Astrocyte (in vitro differentiated cells and primary cell): ENCODE measurements around the gene RCL1. TPM values are rescaled to one million over a fixed set of nuclear protein-coding genes. Genes with fewer than 3 reads are reported as not detected.

Experiments
- DNase-seq: peaks from one replicate; pipeline ENCODE4 v3.0.0-alpha.2; 2010; ENCODE audit warnings: low read depth
- FAIRE-seq: peaks from 2 replicates; lab custom pipeline; 2011; peaks lifted over from hg19 to GRCh38; lab: Jason Lieb, UNC
- H2AFZ ChIP-seq: 2 replicates; pipeline ENCODE4 v1.6.0; 2012; ENCODE audit warnings: low read depth, low read length, inconsistent platforms
- H3K27ac ChIP-seq: 2 replicates; pipeline ENCODE4 v1.5.1; 2011; ENCODE audit warnings: low read depth, low read length, inconsistent platforms
- H3K27me3 ChIP-seq: 2 replicates; pipeline ENCODE4 v1.6.0; 2011; ENCODE audit warnings: low read length, inconsistent platforms; ENCODE audit not compliant: insufficient read depth
- H3K36me3 ChIP-seq: 2 replicates; pipeline ENCODE4 v1.5.1; 2011; ENCODE audit warnings: low read length, inconsistent platforms; ENCODE audit not compliant: insufficient read depth
- H3K4me1 ChIP-seq: 2 replicates; pipeline ENCODE4 v1.5.1; 2011; ENCODE audit warnings: low read length, inconsistent platforms; ENCODE audit not compliant: insufficient read depth
- H3K4me2 ChIP-seq: 2 replicates; pipeline ENCODE4 v1.6.0; 2012; ENCODE audit warnings: low read length, inconsistent platforms
- H3K4me3 ChIP-seq: 2 replicates; pipeline ENCODE4 v1.5.1; 2011; ENCODE audit warnings: low read depth, mild to moderate bottlenecking, low read length, inconsistent platforms; ENCODE audit not compliant: insufficient read depth
- H3K79me2 ChIP-seq: 2 replicates; pipeline ENCODE4 v1.6.0; 2012; ENCODE audit warnings: mild to moderate bottlenecking, low read length, inconsistent platforms; ENCODE audit not compliant: insufficient read depth
- H3K9ac ChIP-seq: 2 replicates; pipeline ENCODE4 v1.6.0; 2012; ENCODE audit warnings: mild to moderate bottlenecking, low read length, inconsistent platforms
- H3K9me3 ChIP-seq: 2 replicates; pipeline ENCODE4 v1.5.1; 2012; ENCODE audit warnings: low read depth, mild to moderate bottlenecking, low read length, inconsistent platforms; ENCODE audit not compliant: insufficient read depth
- H4K20me1 ChIP-seq: 2 replicates; pipeline ENCODE4 v1.6.0; 2012; ENCODE audit warnings: low read length, inconsistent platforms; ENCODE audit not compliant: insufficient read depth
- H3K27ac Mint-ChIP-seq: one replicate; pipeline ENCODE4 v1.8.0; 2021; ENCODE audit warnings: mild to moderate bottlenecking, mixed read lengths; ENCODE audit not compliant: unreplicated experiment
- H3K27me3 Mint-ChIP-seq: one replicate; pipeline ENCODE4 v1.8.0; 2021; ENCODE audit warnings: low read depth, mixed read lengths; ENCODE audit not compliant: unreplicated experiment
- H3K36me3 Mint-ChIP-seq: one replicate; pipeline ENCODE4 v1.8.0; 2021; ENCODE audit warnings: low read depth, mixed read lengths; ENCODE audit not compliant: unreplicated experiment
- H3K4me1 Mint-ChIP-seq: one replicate; pipeline ENCODE4 v1.8.0; 2021; ENCODE audit warnings: low read depth, mixed read lengths; ENCODE audit not compliant: unreplicated experiment
- H3K4me3 Mint-ChIP-seq: one replicate; pipeline ENCODE4 v1.8.0; 2021; ENCODE audit warnings: mild to moderate bottlenecking, moderate library complexity, mixed read lengths; ENCODE audit not compliant: unreplicated experiment
- H3K9me3 Mint-ChIP-seq: one replicate; pipeline ENCODE4 v1.8.0; 2021; ENCODE audit warnings: mild to moderate bottlenecking, mixed read lengths; ENCODE audit not compliant: unreplicated experiment
- EZH2 ChIP-seq: IDR thresholded peaks from 2 replicates; pipeline ENCODE4 v1.6.1; 2012; ENCODE audit warnings: mild to moderate bottlenecking, low read length, inconsistent platforms; ENCODE audit not compliant: insufficient read depth
- total RNA-seq: library from RNA; stranded (reverse); gene quantifications from 2 replicates; pipeline ENCODE4 v1.2.1, GENCODE V29; 2021
- TF ChIP-seq, protein P1 (sequence below): IDR thresholded peaks from 2 replicates; pipeline ENCODE4 v1.5.1; 2011; ENCODE audit warnings: low read depth, mild to moderate bottlenecking, inconsistent platforms, low read length, moderate library complexity; ENCODE audit not compliant: insufficient read depth

Gene RCL1
- total RNA-seq, 1 donor from 2014 or later, result 22.3 TPM

- Histone ChIP-seq H2AFZ (no peak overlapping the region), H3K4me3 (no peak overlapping the region), H3K27me3 (no peaks in the 10 kb centered on the region), H3K36me3 (peaks cover 9% of the 10 kb centered on the region), H3K9ac (no peak overlapping the region), H4K20me1 (peaks cover 14% of the 10 kb centered on the region), H3K4me1 (peaks cover 12% of the 10 kb centered on the region), H3K79me2 (no peaks in the 10 kb centered on the region), H3K27ac (no peak overlapping the region), H3K4me2 (no peak overlapping the region), H3K9me3 (no peaks in the 10 kb centered on the region)
- Mint-ChIP-seq H3K4me1 (peaks cover 17% of the 10 kb centered on the region), H3K36me3 (peaks cover 2% of the 10 kb centered on the region), H3K27ac (no peak overlapping the region), H3K27me3 (no peaks in the 10 kb centered on the region), H3K4me3 (no peak overlapping the region), H3K9me3 (no peaks in the 10 kb centered on the region)
- TF ChIP-seq, protein P1, sequence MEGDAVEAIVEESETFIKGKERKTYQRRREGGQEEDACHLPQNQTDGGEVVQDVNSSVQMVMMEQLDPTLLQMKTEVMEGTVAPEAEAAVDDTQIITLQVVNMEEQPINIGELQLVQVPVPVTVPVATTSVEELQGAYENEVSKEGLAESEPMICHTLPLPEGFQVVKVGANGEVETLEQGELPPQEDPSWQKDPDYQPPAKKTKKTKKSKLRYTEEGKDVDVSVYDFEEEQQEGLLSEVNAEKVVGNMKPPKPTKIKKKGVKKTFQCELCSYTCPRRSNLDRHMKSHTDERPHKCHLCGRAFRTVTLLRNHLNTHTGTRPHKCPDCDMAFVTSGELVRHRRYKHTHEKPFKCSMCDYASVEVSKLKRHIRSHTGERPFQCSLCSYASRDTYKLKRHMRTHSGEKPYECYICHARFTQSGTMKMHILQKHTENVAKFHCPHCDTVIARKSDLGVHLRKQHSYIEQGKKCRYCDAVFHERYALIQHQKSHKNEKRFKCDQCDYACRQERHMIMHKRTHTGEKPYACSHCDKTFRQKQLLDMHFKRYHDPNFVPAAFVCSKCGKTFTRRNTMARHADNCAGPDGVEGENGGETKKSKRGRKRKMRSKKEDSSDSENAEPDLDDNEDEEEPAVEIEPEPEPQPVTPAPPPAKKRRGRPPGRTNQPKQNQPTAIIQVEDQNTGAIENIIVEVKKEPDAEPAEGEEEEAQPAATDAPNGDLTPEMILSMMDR, result no peak
- TF ChIP-seq EZH2, result no peak
- FAIRE-seq (no peak), DNase-seq (no peak)
Observed at GRCh38 chr9:4852419-4852818, 59.7 kb downstream of the RCL1 start.

DNA sequence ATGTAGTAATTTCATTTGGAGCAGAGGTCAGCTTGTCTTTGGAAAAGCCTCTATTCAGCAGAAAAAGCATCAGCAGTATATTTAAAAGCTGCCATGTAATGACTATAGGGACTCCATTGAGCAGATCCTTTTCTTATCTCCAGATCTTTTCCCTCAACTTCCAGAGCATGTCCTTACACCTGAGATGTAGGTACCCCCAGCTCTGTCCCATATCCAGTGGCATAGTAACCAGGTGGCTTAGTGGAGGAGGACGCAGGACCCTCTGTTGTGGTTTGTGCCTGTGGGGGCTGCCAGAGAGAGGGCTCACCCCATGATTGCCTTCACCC is 61.5 kb downstream of the RCL1 start:
- H3K9ac ChIP-seq, result no peak overlapping the region
- H3K4me3 Mint-ChIP-seq, result no peak overlapping the region
- H3K4me1 ChIP-seq, result peaks cover 12% of the 10 kb centered on the region
- H3K36me3 ChIP-seq, result peaks cover 9% of the 10 kb centered on the region
- H3K27ac ChIP-seq, result no peak overlapping the region
- peaks cover 7% of the 10 kb centered on the region for H3K36me3 Mint-ChIP-seq
- no peak overlapping the region for H3K4me3 ChIP-seq
- no peak overlapping the region for H2AFZ ChIP-seq
- H4K20me1 ChIP-seq, result peaks cover 14% of the 10 kb centered on the region
- H3K27ac Mint-ChIP-seq, result no peak overlapping the region
- peaks cover 2% of the 10 kb centered on the region for H3K9me3 Mint-ChIP-seq
- TF ChIP-seq, protein P1, result no peak
- no peak for TF ChIP-seq EZH2
- no peak overlapping the region for H3K4me2 ChIP-seq
- H3K4me1 Mint-ChIP-seq, result peaks cover 17% of the 10 kb centered on the region
- no peaks in the 10 kb centered on the region for H3K9me3 ChIP-seq
- H3K79me2 ChIP-seq, result no peaks in the 10 kb centered on the region
- FAIRE-seq (no peak), DNase-seq (no peak)
- H3K27me3 ChIP-seq, result no peaks in the 10 kb centered on the region
- no peaks in the 10 kb centered on the region for H3K27me3 Mint-ChIP-seq

- no peak overlapping the region for H3K4me3 Mint-ChIP-seq
- TF ChIP-seq, protein P1, result no peak
- no peak for TF ChIP-seq EZH2
- peaks cover 2% of the 10 kb centered on the region for H3K9me3 Mint-ChIP-seq
- Histone ChIP-seq H3K79me2 (no peaks in the 10 kb centered on the region), H3K9ac (peak overlapping the region; percentile 15), H4K20me1 (peaks cover 9% of the 10 kb centered on the region), H3K9me3 (no peaks in the 10 kb centered on the region), H3K36me3 (peaks cover 7% of the 10 kb centered on the region), H3K27ac (peak overlapping the region; percentile 10), H3K4me3 (no peak overlapping the region), H3K27me3 (no peaks in the 10 kb centered on the region), H3K4me2 (peak overlapping the region; percentile 37), H2AFZ (no peak overlapping the region), H3K4me1 (peaks cover 12% of the 10 kb centered on the region)
- peak overlapping the region; percentile 64 for H3K27ac Mint-ChIP-seq
- H3K4me1 Mint-ChIP-seq, result peaks cover 17% of the 10 kb centered on the region
- no peaks in the 10 kb centered on the region for H3K27me3 Mint-ChIP-seq
- H3K36me3 Mint-ChIP-seq, result peaks cover 15% of the 10 kb centered on the region
- FAIRE-seq, result no peak
- DNase-seq, result peak; percentile 66
Observed at GRCh38 chr9:4855841-4856240, 63.1 kb downstream of the RCL1 start.
